ENCODE measurements around the gene PAPSS2.

PAPSS2 gene

GRCh38 chr10:87715552-87716347 is 56.1 kb downstream of the PAPSS2 start:
- no peak for TF ChIP-seq CTCF (IDR thresholded peaks at IDR 0.05)
- no peak for DNase-seq (ENCODE audit: low spot score)
- peak overlapping the region in 1 of 2 donors; percentile 64 for H3K27ac ChIP-seq
- H3K4me3 ChIP-seq, result no peak overlapping the region

- H3K27ac ChIP-seq, result peak overlapping the region in 1 of 2 donors; percentile 64
- no peak for DNase-seq (ENCODE audit: low spot score)
- no peak for TF ChIP-seq CTCF (IDR thresholded peaks at IDR 0.05)
These were observed 56.6 kb downstream of the PAPSS2 start for GRCh38 chr10:87716348-87716670.

GRCh38 chr10:87720665-87721064 is 61.0 kb downstream of the PAPSS2 start:
- no peak for DNase-seq (ENCODE audit: low spot score)
- no peak overlapping the region for H3K27ac ChIP-seq
- TF ChIP-seq CTCF (IDR thresholded peaks at IDR 0.05), result no peak
- H3K4me3 ChIP-seq, result no peak overlapping the region

More at GRCh38 chr10:87716348-87716670, 56.6 kb downstream of the PAPSS2 start:
- H3K4me3 ChIP-seq, result no peak overlapping the region

- DNase-seq (ENCODE audit: low spot score), result no peak
- no peak overlapping the region for H3K27ac ChIP-seq
- H3K4me3 ChIP-seq, result no peak overlapping the region
- TF ChIP-seq CTCF (IDR thresholded peaks at IDR 0.05), result no peak
These were observed 62.1 kb downstream of the PAPSS2 start for GRCh38 chr10:87721781-87722180.

- no peak for TF ChIP-seq CTCF (IDR thresholded peaks at IDR 0.05)
These were observed 63.0 kb downstream of the PAPSS2 start for GRCh38 chr10:87722716-87723115.

GRCh38 chr10:87723500-87723899 is 63.8 kb downstream of the PAPSS2 start:
- Histone ChIP-seq H3K4me3 (no peak overlapping the region), H3K27ac (no peak overlapping the region)
- DNase-seq (ENCODE audit: low spot score), result no peak
- TF ChIP-seq CTCF (IDR thresholded peaks at IDR 0.05), result no peak

More at GRCh38 chr10:87722716-87723115, 63.0 kb downstream of the PAPSS2 start:
- DNase-seq (ENCODE audit: low spot score), result no peak
- Histone ChIP-seq H3K27ac (no peak overlapping the region), H3K4me3 (no peak overlapping the region)

GRCh38 chr10:87724789-87725188 is 65.1 kb downstream of the PAPSS2 start:
- Histone ChIP-seq H3K27ac (no peak overlapping the region), H3K4me3 (no peak overlapping the region)
- TF ChIP-seq CTCF (IDR thresholded peaks at IDR 0.05), result no peak
- no peak for DNase-seq (ENCODE audit: low spot score)
